H1 (cell line): ENCODE data around the gene OR51B5. TPM values are rescaled to one million over a fixed set of nuclear protein-coding genes. Genes with fewer than 3 reads are reported as not detected.

ENCODE experiments used
- CTCF ChIA-PET: fragments of 300-600 bp; sonication (Branson Sonifier 250); formaldehyde crosslinking; loops from one replicate; lab custom pipeline; 2021; ENCODE audit not compliant: partially characterized antibody; lab: Charles Lee
- POLR2A ChIA-PET: fragments of 300-600 bp; sonication (Branson Sonifier 250); formaldehyde crosslinking; loops from one replicate; lab custom pipeline; 2021; ENCODE audit warnings: inconsistent platforms; ENCODE audit not compliant: partially characterized antibody; lab: Charles Lee
- DNase-seq, 2 experiments: peaks; one replicate each; pipeline versions ENCODE4 v3.0.0 to v3.0.0-alpha.2; 2010 to 2022; ENCODE audit warnings: low spot score in 2 of 2, low read depth in 1 of 2, mixed read lengths in 1 of 2
- FAIRE-seq: peaks from 2 replicates; lab custom pipeline; 2011; peaks lifted over from hg19 to GRCh38; lab: Jason Lieb, UNC
- H2AFZ ChIP-seq: 2 replicates; pipeline ENCODE4 v1.8.1; 2012; ENCODE audit warnings: low read length, inconsistent platforms
- H2AK5ac ChIP-seq: 2 replicates; pipeline ENCODE4 v1.6.1; 2013; ENCODE audit warnings: low read depth, low read length
- H2BK120ac ChIP-seq: replicated peaks from 2 replicates; pipeline ENCODE3; 2013; ENCODE audit warnings: low read depth, low read length, inconsistent platforms
- H2BK12ac ChIP-seq: 2 replicates; pipeline ENCODE4 v1.6.1; 2013; ENCODE audit warnings: low read depth, low read length
- H2BK15ac ChIP-seq: 2 replicates; pipeline ENCODE4 v1.6.1; 2013; ENCODE audit warnings: low read length
- H2BK20ac ChIP-seq: 2 replicates; pipeline ENCODE4 v1.6.1; 2013; ENCODE audit warnings: low read length
- H2BK5ac ChIP-seq: 2 replicates; pipeline ENCODE4 v1.6.1; 2013; ENCODE audit warnings: low read depth, low read length
- H3K14ac ChIP-seq: 2 replicates; pipeline ENCODE4 v1.6.1; 2013; ENCODE audit warnings: inconsistent platforms; ENCODE audit not compliant: insufficient read length
- H3K18ac ChIP-seq: 2 replicates; pipeline ENCODE4 v1.6.1; 2013; ENCODE audit warnings: low read length; ENCODE audit errors: extremely low read depth
- H3K23ac ChIP-seq: 2 replicates; pipeline ENCODE4 v1.6.1; 2013; ENCODE audit warnings: inconsistent platforms; ENCODE audit not compliant: insufficient read length
- H3K23me2 ChIP-seq: 2 replicates; pipeline ENCODE4 v1.6.1; 2013; ENCODE audit warnings: low read depth, low read length
- H3K27ac ChIP-seq: 2 replicates; pipeline ENCODE4 v1.6.1; 2011; ENCODE audit warnings: low read depth, low read length, inconsistent platforms
- H3K27me3 ChIP-seq, 4 experiments: replicated peaks in 1 of 4; 1 replicate in 1 of 4; 2 replicates in 3 of 4; pipeline versions ENCODE4 v1.6.1 to v1.8.1; 2011 to 2013; ENCODE audit warnings: low read length in 3 of 4, mild to moderate bottlenecking in 3 of 4, inconsistent platforms in 2 of 4, mixed read lengths in 2 of 4, moderate library complexity in 1 of 4; ENCODE audit not compliant: control insufficient read depth in 3 of 4, insufficient read depth in 3 of 4; ENCODE audit errors: extremely low read depth in 1 of 4
- H3K36me3 ChIP-seq, 4 experiments: 2 replicates each; pipeline versions ENCODE4 v1.6.1 to v1.8.1; 2011 to 2013; ENCODE audit warnings: mild to moderate bottlenecking in 4 of 4, low read length in 3 of 4, moderate library complexity in 2 of 4, control low read depth in 1 of 4, inconsistent platforms in 1 of 4; ENCODE audit not compliant: insufficient read depth in 4 of 4, control insufficient read depth in 2 of 4
- H3K4ac ChIP-seq: replicated peaks from 2 replicates; pipeline ENCODE3; 2013; ENCODE audit warnings: low read length, low read depth, mixed read lengths, inconsistent platforms; ENCODE audit not compliant: insufficient read length
- H3K4me1 ChIP-seq, 4 experiments: replicated peaks in 1 of 4; 1 replicate in 1 of 4; 2 replicates in 3 of 4; pipeline versions ENCODE4 v1.6.1 to v1.8.1; 2011 to 2013; ENCODE audit warnings: low read length in 3 of 4, inconsistent platforms in 2 of 4, mixed read lengths in 1 of 4; ENCODE audit not compliant: insufficient read depth in 4 of 4, control insufficient read depth in 3 of 4
- H3K4me2 ChIP-seq, 2 experiments: 2 replicates each; pipeline versions ENCODE4 v1.6.1 to v1.8.1; 2011 to 2013; ENCODE audit warnings: low read depth in 2 of 2, low read length in 2 of 2, control low read depth in 1 of 2, inconsistent platforms in 1 of 2, mild to moderate bottlenecking in 1 of 2; ENCODE audit not compliant: insufficient read depth in 1 of 2
- H3K4me3 ChIP-seq, 4 experiments: fragments of 200-600, 300-600 bp in 1 of 4; sonication (generic), shearing (Covaris generic), sonication (Bioruptor Twin) in 1 of 4; 2 replicates each; pipeline versions ENCODE4 v1.5.1 to v1.8.1; 2011 to 2016; ENCODE audit warnings: low read length in 4 of 4, low read depth in 3 of 4, control low read depth in 2 of 4, inconsistent platforms in 2 of 4, mild to moderate bottlenecking in 2 of 4, mixed read lengths in 1 of 4, moderate library complexity in 1 of 4; ENCODE audit not compliant: insufficient read depth in 2 of 4; ENCODE audit errors: extremely low read depth in 1 of 4
- H3K56ac ChIP-seq: replicated peaks from 2 replicates; pipeline ENCODE3; 2013; ENCODE audit warnings: low read depth, mild to moderate bottlenecking, mixed read lengths, low read length, inconsistent platforms; ENCODE audit not compliant: insufficient read length
- H3K79me1 ChIP-seq: 2 replicates; pipeline ENCODE4 v1.6.1; 2013; ENCODE audit warnings: low read depth, low read length, control low read depth
- H3K79me2 ChIP-seq, 2 experiments: 2 replicates each; pipeline versions ENCODE4 v1.6.1 to v1.8.1; 2012 to 2013; ENCODE audit warnings: low read length in 2 of 2, mild to moderate bottlenecking in 2 of 2, inconsistent platforms in 1 of 2; ENCODE audit not compliant: insufficient read depth in 2 of 2, control insufficient read depth in 1 of 2
- H3K9ac ChIP-seq, 4 experiments: replicated peaks in 1 of 4; 1 replicate in 1 of 4; 2 replicates in 3 of 4; pipeline versions ENCODE4 v1.6.1 to v1.8.1; 2011 to 2013; ENCODE audit warnings: low read depth in 3 of 4, low read length in 3 of 4, control low read depth in 2 of 4, mild to moderate bottlenecking in 2 of 4, moderate library complexity in 2 of 4, inconsistent platforms in 1 of 4; ENCODE audit errors: extremely low read depth in 1 of 4
- H3K9me3 ChIP-seq, 2 experiments: 2 replicates each; pipeline versions ENCODE4 v1.6.1 to v1.8.1; 2012 to 2013; ENCODE audit warnings: mild to moderate bottlenecking in 2 of 2, moderate library complexity in 2 of 2, control low read depth in 1 of 2, inconsistent platforms in 1 of 2, low read depth in 1 of 2, low read length in 1 of 2, mixed read lengths in 1 of 2; ENCODE audit not compliant: insufficient read depth in 2 of 2
- H4K20me1 ChIP-seq, 2 experiments: replicated peaks in 1 of 2; 2 replicates each; pipeline versions ENCODE3 to v1.8.1; 2011 to 2013; ENCODE audit warnings: inconsistent platforms in 2 of 2, low read length in 2 of 2, mild to moderate bottlenecking in 1 of 2; ENCODE audit not compliant: insufficient read depth in 2 of 2, control insufficient read depth in 1 of 2
- H4K5ac ChIP-seq: 2 replicates; pipeline ENCODE4 v1.6.1; 2013; ENCODE audit warnings: low read length, low read depth, mixed read lengths, inconsistent platforms; ENCODE audit not compliant: insufficient read length
- H4K8ac ChIP-seq: 2 replicates; pipeline ENCODE4 v1.8.0; 2013; ENCODE audit warnings: mild to moderate bottlenecking, moderate library complexity, low read length, inconsistent platforms; ENCODE audit not compliant: insufficient read depth; ENCODE audit errors: extremely low read depth
- H4K91ac ChIP-seq: replicated peaks from 2 replicates; pipeline ENCODE3; 2013; ENCODE audit warnings: low read length, mixed read lengths, inconsistent platforms; ENCODE audit not compliant: insufficient read length
- JUN ChIP-seq: IDR thresholded peaks from 2 replicates; pipeline ENCODE4 v1.6.1; 2011; ENCODE audit warnings: low read depth, mild to moderate bottlenecking, improper control_type of control experiment, low read length
- MAFK ChIP-seq: IDR thresholded peaks from 2 replicates; pipeline ENCODE4 v1.6.1; 2012; ENCODE audit warnings: low read depth, mild to moderate bottlenecking, improper control_type of control experiment, low read length
- SP4 ChIP-seq: IDR thresholded peaks from 2 replicates; pipeline ENCODE4 v1.6.1; 2012; ENCODE audit warnings: low read length, inconsistent platforms
- WGBS, 2 experiments: shearing (Covaris generic) in 1 of 2; methylation state at CpG; one replicate each; pipeline versions ENCODE4 v1.1.6 to v1.1.7; 2013 to 2015; ENCODE audit warnings: low lambda C conversion rate in 2 of 2, mixed read lengths in 2 of 2, inconsistent platforms in 1 of 2, low coverage in 1 of 2, missing lambda C conversion rate in 1 of 2; ENCODE audit not compliant: insufficient replicate concordance in 2 of 2, insufficient coverage in 1 of 2, insufficient read length in 1 of 2; ENCODE audit errors: extremely low coverage in 1 of 2, missing lambda C conversion rate in 1 of 2; 5-methylcytosine and 5-hydroxymethylcytosine counted together
- polyA plus RNA-seq, 7 experiments: library from polyadenylated mRNA; depleted of rRNA in 3 of 7; stranded (reverse) in 5 of 7; unstranded in 2 of 7; fragments of >200 nt in 5 of 7; fragments of 200-250 nt in 2 of 7; gene quantifications; 1 replicate in 5 of 7; 2 replicates in 1 of 7; 4 replicates in 1 of 7; pipeline versions ENCODE4 v1.2.1 to v1.2.3, GENCODE V29; 2011 to 2013; ENCODE audit warnings: missing spikeins in 2 of 7, mixed read lengths in 2 of 7
- total RNA-seq: library from RNA; stranded (reverse); fragmentation: NEBNext Ultra II Directional; extraction: Animal tissue kit (Norgen Biotek cat#: 25700); gene quantifications from 2 replicates; pipeline ENCODE4 v1.2.1, GENCODE V29; 2021

OR51B5 gene
- total and polyA plus RNA-seq, 2 of the 8 experiments (the other 6 are each of a cell fraction or from before 2014, with no cell fraction given), result not detected

DNA sequence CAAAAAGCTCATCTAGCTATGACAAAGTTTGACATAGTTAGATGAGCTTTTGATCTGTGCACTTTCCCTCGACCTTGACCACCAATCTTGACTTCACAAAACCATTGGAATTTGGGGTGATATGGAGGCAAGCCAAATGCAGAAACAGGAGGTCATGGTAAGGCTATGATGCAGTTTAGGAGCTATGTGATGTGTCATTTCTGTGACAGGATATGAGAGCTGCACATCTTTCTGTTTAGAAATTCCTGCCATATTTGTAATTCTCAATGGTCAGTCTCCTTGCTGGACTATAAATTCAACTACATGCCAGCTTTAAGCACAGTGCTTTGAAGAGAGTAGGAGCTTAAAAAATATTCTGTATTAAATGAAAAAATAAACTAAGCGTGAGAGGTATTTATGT, 20.9 kb upstream of the OR51B5 start:
- Histone ChIP-seq H2AFZ (no peak overlapping the region), H3K4me1 (no peaks in the 10 kb centered on the region), H3K4me3 (no peak overlapping the region), H3K9ac (no peak overlapping the region), H3K23ac (no peak overlapping the region), H3K4me2 (no peak overlapping the region), H2AK5ac (no peak overlapping the region), H3K79me2 (no peaks in the 10 kb centered on the region), H2BK15ac (no peak overlapping the region), H4K5ac (no peak overlapping the region), H2BK12ac (no peak overlapping the region), H2BK5ac (no peak overlapping the region), H2BK120ac (no peak overlapping the region), H3K27me3 (no peaks in the 10 kb centered on the region), H3K23me2 (peaks cover 4% of the 10 kb centered on the region; the same call in 1 of the 2 replicates), H3K4ac (no peak overlapping the region), H2BK20ac (no peak overlapping the region), H3K9me3 (no peaks in the 10 kb centered on the region), H3K27ac (no peak overlapping the region), H3K79me1 (no peaks in the 10 kb centered on the region), H3K36me3 (no peaks in the 10 kb centered on the region), H3K14ac (no peak overlapping the region), H3K18ac (no peak overlapping the region), H4K91ac (no peak overlapping the region), H4K20me1 (no peaks in the 10 kb centered on the region)
- 95% methylated on average over 2 of the region's 2 CpGs; no CpG with 5 or more reads in 1 of the 2 experiments for whole genome bisulfite sequencing, 2 experiments
- CTCF ChIA-PET, result interaction anchor here (0.7 to 1.4 kb wide), 4 partner anchors 13 to 156 kb away, joined by 3 to 6 read pairs (median 4); partner anchors contain the start of gene OR51B6
- POLR2A ChIA-PET, result no interaction called here
- FAIRE-seq (no peak), DNase-seq (no peak)
- TF ChIP-seq SP4 (no peak), MAFK (no peak), JUN (no peak)
- TF ChIP-seq, all 59 proteins: peak for 0
- no peak overlapping the region for H4K8ac ChIP-seq
- no peak overlapping the region for H3K56ac ChIP-seq
